ENCODE data around the gene PPP4R3B. TPM values are rescaled to one million over a fixed set of nuclear protein-coding genes. Genes with fewer than 3 reads are reported as not detected.

PPP4R3B gene
- total RNA-seq, 1 experiment from 2014 or later, result 49.2 TPM

DNA sequence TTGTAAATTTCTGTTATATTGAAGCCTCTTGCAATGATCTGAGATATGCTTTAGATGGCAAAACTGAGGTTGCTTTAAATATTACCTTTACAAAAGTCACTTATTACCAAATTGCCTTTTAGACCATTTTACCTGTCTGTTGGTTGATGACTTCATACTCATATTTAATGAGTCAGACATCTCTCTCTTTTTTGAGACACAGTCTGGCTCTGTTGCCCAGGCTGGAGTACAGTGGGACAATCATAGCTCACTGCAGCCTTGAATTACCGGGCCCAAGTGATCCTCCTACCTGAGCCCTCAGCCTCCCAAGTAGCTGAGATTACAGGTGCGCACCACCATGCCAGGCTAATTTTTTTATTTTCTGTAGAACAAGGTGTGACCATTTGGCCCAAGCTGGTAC is 11.5 kb upstream of the PPP4R3B start:
- peaks cover 9% of the 10 kb centered on the region for H3K36me3 Mint-ChIP-seq (ENCODE audit: insufficient read depth, unreplicated experiment)
- H3K27ac Mint-ChIP-seq (ENCODE audit: unreplicated experiment), result no peak overlapping the region

DNA sequence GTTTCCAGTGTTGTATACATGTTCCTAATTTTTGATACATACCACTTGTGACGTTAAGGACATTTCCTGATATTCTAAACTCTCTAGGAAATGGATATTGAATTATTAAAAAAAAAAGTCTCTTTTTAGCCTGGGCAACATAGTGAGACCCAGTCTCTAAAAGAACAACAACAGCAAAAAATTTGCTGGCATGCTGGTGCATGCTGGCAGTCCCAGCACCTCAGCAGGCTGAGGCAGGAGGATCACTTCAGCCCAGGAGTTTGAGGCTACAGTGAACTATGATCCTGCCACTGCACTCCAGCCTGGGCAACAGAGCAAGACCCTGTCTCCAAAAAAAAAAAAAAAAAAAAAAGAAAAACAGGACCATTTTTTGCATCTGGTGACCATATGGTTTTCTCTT is 10.5 kb upstream of the PPP4R3B start:
- TF ChIP-seq, protein P1, sequence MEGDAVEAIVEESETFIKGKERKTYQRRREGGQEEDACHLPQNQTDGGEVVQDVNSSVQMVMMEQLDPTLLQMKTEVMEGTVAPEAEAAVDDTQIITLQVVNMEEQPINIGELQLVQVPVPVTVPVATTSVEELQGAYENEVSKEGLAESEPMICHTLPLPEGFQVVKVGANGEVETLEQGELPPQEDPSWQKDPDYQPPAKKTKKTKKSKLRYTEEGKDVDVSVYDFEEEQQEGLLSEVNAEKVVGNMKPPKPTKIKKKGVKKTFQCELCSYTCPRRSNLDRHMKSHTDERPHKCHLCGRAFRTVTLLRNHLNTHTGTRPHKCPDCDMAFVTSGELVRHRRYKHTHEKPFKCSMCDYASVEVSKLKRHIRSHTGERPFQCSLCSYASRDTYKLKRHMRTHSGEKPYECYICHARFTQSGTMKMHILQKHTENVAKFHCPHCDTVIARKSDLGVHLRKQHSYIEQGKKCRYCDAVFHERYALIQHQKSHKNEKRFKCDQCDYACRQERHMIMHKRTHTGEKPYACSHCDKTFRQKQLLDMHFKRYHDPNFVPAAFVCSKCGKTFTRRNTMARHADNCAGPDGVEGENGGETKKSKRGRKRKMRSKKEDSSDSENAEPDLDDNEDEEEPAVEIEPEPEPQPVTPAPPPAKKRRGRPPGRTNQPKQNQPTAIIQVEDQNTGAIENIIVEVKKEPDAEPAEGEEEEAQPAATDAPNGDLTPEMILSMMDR (IDR thresholded peaks at IDR 0.05; ENCODE audit: unreplicated experiment), result no peak

More for the DNA sequence above, 11.5 kb upstream of the PPP4R3B start:
- DNase-seq, result no peak
- no peak overlapping the region for H3K4me3 Mint-ChIP-seq (ENCODE audit: low read depth, unreplicated experiment)
- intact Hi-C loops (cut with micrococcal nuclease; ENCODE audit: unreplicated experiment), result no loop called here
- TF ChIP-seq, protein P1 (IDR thresholded peaks at IDR 0.05; ENCODE audit: unreplicated experiment), result no peak
- BruUV-seq (replicated peaks), result no TSS peak
- H3K9me3 Mint-ChIP-seq (ENCODE audit: low read depth, unreplicated experiment), result no peaks in the 10 kb centered on the region
- CTCF ChIA-PET, result no interaction called here
- no peaks in the 10 kb centered on the region for H3K27me3 Mint-ChIP-seq (ENCODE audit: unreplicated experiment)
- H3K4me1 Mint-ChIP-seq (ENCODE audit: low read depth, unreplicated experiment), result no peaks in the 10 kb centered on the region

GRCh38 chr2:55621802-55622201 is 4.4 kb upstream of the PPP4R3B start:
- no peaks in the 10 kb centered on the region for H3K27me3 Mint-ChIP-seq (ENCODE audit: unreplicated experiment)
- BruUV-seq (replicated peaks), result no TSS peak
- no peak for DNase-seq
- no peak overlapping the region for H3K27ac Mint-ChIP-seq (ENCODE audit: unreplicated experiment)
- CTCF ChIA-PET, result no interaction called here
- H3K36me3 Mint-ChIP-seq (ENCODE audit: insufficient read depth, unreplicated experiment), result peaks cover 6% of the 10 kb centered on the region
- TF ChIP-seq, protein P1 (IDR thresholded peaks at IDR 0.05; ENCODE audit: unreplicated experiment), result no peak
- peaks cover 12% of the 10 kb centered on the region for H3K4me1 Mint-ChIP-seq (ENCODE audit: low read depth, unreplicated experiment)
- intact Hi-C loops (cut with micrococcal nuclease; ENCODE audit: unreplicated experiment), result no loop called here
- H3K4me3 Mint-ChIP-seq (ENCODE audit: low read depth, unreplicated experiment), result no peak overlapping the region
- H3K9me3 Mint-ChIP-seq (ENCODE audit: low read depth, unreplicated experiment), result no peaks in the 10 kb centered on the region

More for the DNA sequence above, 10.5 kb upstream of the PPP4R3B start:
- BruUV-seq (replicated peaks), result no TSS peak
- H3K4me3 Mint-ChIP-seq (ENCODE audit: low read depth, unreplicated experiment), result no peak overlapping the region
- H3K36me3 Mint-ChIP-seq (ENCODE audit: insufficient read depth, unreplicated experiment), result peaks cover 9% of the 10 kb centered on the region
- no peak overlapping the region for H3K27ac Mint-ChIP-seq (ENCODE audit: unreplicated experiment)
- H3K9me3 Mint-ChIP-seq (ENCODE audit: low read depth, unreplicated experiment), result no peaks in the 10 kb centered on the region
- CTCF ChIA-PET, result no interaction called here
- DNase-seq, result no peak
- H3K27me3 Mint-ChIP-seq (ENCODE audit: unreplicated experiment), result no peaks in the 10 kb centered on the region
- H3K4me1 Mint-ChIP-seq (ENCODE audit: low read depth, unreplicated experiment), result no peaks in the 10 kb centered on the region
- intact Hi-C loops (cut with micrococcal nuclease; ENCODE audit: unreplicated experiment), result no loop called here

DNA sequence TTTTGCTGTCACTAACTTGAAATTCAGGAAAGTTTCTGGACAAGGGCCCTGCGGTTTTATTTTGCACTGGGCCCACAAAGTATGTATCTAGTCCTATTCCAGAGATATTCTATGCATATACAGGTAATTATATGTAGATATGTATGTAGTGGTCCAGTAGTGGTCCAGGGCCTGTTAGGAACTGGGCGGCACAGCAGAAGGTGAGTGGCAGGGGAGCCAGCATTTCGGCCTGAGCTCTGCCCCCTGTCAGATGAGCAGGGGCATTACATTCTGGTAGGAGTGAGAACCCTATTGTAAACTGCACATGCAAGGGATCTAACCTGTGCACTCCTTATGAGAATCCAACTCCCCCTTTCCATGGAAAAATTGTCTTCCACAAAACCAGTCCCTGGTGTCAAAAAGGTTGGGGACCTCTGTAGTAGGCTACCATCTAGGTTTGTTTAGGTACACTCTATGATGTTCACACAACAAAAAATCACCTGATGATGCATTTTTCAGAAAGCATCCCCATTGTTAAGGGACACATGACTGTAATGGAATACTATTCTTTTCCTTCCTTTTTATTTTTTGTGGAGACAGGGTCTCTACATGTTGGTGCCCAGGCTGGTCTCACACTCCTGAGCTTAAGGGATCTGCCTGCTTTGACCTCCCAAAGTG is 2.8 kb upstream of the PPP4R3B start:
- H3K27me3 Mint-ChIP-seq (ENCODE audit: unreplicated experiment), result no peaks in the 10 kb centered on the region
- CTCF ChIA-PET, result interaction anchor here (0.6 kb wide), 1 partner anchor 758 kb away, joined by 4 read pairs; no protein-coding TSS in a partner anchor
- H3K36me3 Mint-ChIP-seq (ENCODE audit: insufficient read depth, unreplicated experiment), result peaks cover 6% of the 10 kb centered on the region
- no TSS peak for BruUV-seq (replicated peaks)
- intact Hi-C loops (cut with micrococcal nuclease; ENCODE audit: unreplicated experiment), result no loop called here
- TF ChIP-seq, protein P1 (IDR thresholded peaks at IDR 0.05; ENCODE audit: unreplicated experiment), result peak; percentile 43
- H3K4me3 Mint-ChIP-seq (ENCODE audit: low read depth, unreplicated experiment), result no peak overlapping the region
- peaks cover 16% of the 10 kb centered on the region for H3K4me1 Mint-ChIP-seq (ENCODE audit: low read depth, unreplicated experiment)
- peak; percentile 30 for DNase-seq
- no peaks in the 10 kb centered on the region for H3K9me3 Mint-ChIP-seq (ENCODE audit: low read depth, unreplicated experiment)
- H3K27ac Mint-ChIP-seq (ENCODE audit: unreplicated experiment), result no peak overlapping the region
